ENCODE results near the gene ASB7. TPM values are rescaled to one million over a fixed set of nuclear protein-coding genes. Genes with fewer than 3 reads are reported as not detected.
A peak's percentile ranks its signal among the peaks of the same experiment; 100 is the strongest.

ASB7 gene
- total and polyA plus RNA-seq, 2 donors (not counting 1 experiment from before 2014, with no cell fraction given), result 12.1 to 19.8 TPM

DNA sequence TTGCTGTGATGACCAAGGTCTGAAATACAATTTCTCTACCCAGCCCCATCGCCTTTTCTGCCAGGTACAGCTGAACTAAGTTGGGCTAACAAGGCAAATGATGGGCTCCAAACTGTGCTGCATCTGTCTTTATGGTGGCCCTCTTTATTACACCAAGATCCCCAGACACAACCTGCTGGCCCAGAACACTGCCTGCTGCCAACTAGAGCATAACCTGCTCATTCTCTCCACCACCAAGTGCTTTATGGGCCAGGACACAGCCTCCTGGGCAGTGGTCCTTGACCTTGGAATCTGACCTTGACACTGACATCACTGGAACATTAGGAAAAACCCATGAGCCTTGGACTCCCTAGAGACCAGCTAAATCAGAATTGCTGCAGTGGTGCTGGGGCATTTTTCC is 3.7 kb upstream of the ASB7 start:
- Histone ChIP-seq H3K4me3 (replicated peaks in 1 of 4; ENCODE audit: control extremely low read depth in 1 of 4, insufficient read depth in 1 of 4, low read depth in 3 of 4, low read length in 4 of 4) (no peak overlapping the region), H4K20me1 (ENCODE audit: control insufficient read depth, extremely low read depth, insufficient read depth, low read length) (no peaks in the 10 kb centered on the region), H2AFZ (ENCODE audit: low read length) (no peak overlapping the region), H3K27me3 (ENCODE audit: control insufficient read depth, insufficient read depth, low read length) (no peaks in the 10 kb centered on the region), H3K4me1 (ENCODE audit: control insufficient read depth, extremely low read depth, insufficient read depth, low read length) (peaks cover 1% of the 10 kb centered on the region), H3K9me3 (ENCODE audit: control insufficient read depth, insufficient read depth, low read depth, low read length) (no peaks in the 10 kb centered on the region), H3K79me2 (ENCODE audit: control insufficient read depth, insufficient read depth, low read length) (peaks cover 48% of the 10 kb centered on the region), H3K36me3 (ENCODE audit: control insufficient read depth, insufficient read depth, low read length) (no peaks in the 10 kb centered on the region), H3K9ac (ENCODE audit: insufficient read depth, low read length) (no peak overlapping the region), H3K27ac (ENCODE audit: insufficient read depth, low read length) (no peak overlapping the region), H3K4me2 (ENCODE audit: extremely low read depth, insufficient read depth, low read length) (no peak overlapping the region)
- no peak for DNase-seq (ENCODE audit: low read depth in 2 of 2)
- no peak for TF ChIP-seq EZH2 (IDR thresholded peaks at IDR 0.05; ENCODE audit: low read length, missing control alignments)
- TF ChIP-seq, protein P1, sequence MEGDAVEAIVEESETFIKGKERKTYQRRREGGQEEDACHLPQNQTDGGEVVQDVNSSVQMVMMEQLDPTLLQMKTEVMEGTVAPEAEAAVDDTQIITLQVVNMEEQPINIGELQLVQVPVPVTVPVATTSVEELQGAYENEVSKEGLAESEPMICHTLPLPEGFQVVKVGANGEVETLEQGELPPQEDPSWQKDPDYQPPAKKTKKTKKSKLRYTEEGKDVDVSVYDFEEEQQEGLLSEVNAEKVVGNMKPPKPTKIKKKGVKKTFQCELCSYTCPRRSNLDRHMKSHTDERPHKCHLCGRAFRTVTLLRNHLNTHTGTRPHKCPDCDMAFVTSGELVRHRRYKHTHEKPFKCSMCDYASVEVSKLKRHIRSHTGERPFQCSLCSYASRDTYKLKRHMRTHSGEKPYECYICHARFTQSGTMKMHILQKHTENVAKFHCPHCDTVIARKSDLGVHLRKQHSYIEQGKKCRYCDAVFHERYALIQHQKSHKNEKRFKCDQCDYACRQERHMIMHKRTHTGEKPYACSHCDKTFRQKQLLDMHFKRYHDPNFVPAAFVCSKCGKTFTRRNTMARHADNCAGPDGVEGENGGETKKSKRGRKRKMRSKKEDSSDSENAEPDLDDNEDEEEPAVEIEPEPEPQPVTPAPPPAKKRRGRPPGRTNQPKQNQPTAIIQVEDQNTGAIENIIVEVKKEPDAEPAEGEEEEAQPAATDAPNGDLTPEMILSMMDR (conservative IDR thresholded peaks at IDR 0.05 in 1 of 2, IDR thresholded peaks at IDR 0.05 in 1 of 2; ENCODE audit: low read depth in 1 of 2, low read length in 2 of 2), result no peak

DNA sequence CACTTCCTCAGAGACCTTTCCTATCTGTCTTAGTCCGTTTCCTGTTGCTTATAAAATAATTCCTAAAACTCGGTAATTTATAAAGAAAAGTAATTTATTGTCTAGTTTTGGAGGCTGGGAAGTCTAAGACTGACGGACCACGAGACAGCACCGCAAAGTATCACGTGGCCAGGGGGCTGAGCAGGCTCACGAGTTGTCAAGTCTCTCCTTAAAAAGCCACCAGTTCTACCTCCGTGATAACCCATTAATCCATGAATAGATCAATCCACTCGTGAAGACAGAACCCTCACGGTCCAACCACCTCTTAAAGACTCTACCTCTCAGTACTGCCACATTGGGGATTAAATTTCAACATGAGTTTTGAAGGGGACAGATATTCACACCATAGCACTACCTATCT is 1.2 kb upstream of the ASB7 start:
- H3K79me2 ChIP-seq (ENCODE audit: control insufficient read depth, insufficient read depth, low read length), result peaks cover 54% of the 10 kb centered on the region
- peak overlapping the region; percentile 61 for H3K4me2 ChIP-seq (ENCODE audit: extremely low read depth, insufficient read depth, low read length)
- peaks cover 3% of the 10 kb centered on the region for H3K4me1 ChIP-seq (ENCODE audit: control insufficient read depth, extremely low read depth, insufficient read depth, low read length)
- DNase-seq (ENCODE audit: low read depth in 2 of 2), result peak in 1 of 2 donors; percentile 19
- peak overlapping the region; percentile 76 to 98 (median 94) for H3K4me3 ChIP-seq (replicated peaks in 1 of 4; ENCODE audit: control extremely low read depth in 1 of 4, insufficient read depth in 1 of 4, low read depth in 3 of 4, low read length in 4 of 4)
- H2AFZ ChIP-seq (ENCODE audit: low read length), result peak overlapping the region; percentile 27
- peak overlapping the region; percentile 75 for H3K9ac ChIP-seq (ENCODE audit: insufficient read depth, low read length)
- no peaks in the 10 kb centered on the region for H4K20me1 ChIP-seq (ENCODE audit: control insufficient read depth, extremely low read depth, insufficient read depth, low read length)
- no peaks in the 10 kb centered on the region for H3K36me3 ChIP-seq (ENCODE audit: control insufficient read depth, insufficient read depth, low read length)
- TF ChIP-seq EZH2 (IDR thresholded peaks at IDR 0.05; ENCODE audit: low read length, missing control alignments), result no peak
- TF ChIP-seq, protein P1 (conservative IDR thresholded peaks at IDR 0.05 in 1 of 2, IDR thresholded peaks at IDR 0.05 in 1 of 2; ENCODE audit: low read depth in 1 of 2, low read length in 2 of 2), result no peak
- H3K27ac ChIP-seq (ENCODE audit: insufficient read depth, low read length), result peak overlapping the region; percentile 77
- H3K27me3 ChIP-seq (ENCODE audit: control insufficient read depth, insufficient read depth, low read length), result no peaks in the 10 kb centered on the region
- H3K9me3 ChIP-seq (ENCODE audit: control insufficient read depth, insufficient read depth, low read depth, low read length), result no peaks in the 10 kb centered on the region

DNA sequence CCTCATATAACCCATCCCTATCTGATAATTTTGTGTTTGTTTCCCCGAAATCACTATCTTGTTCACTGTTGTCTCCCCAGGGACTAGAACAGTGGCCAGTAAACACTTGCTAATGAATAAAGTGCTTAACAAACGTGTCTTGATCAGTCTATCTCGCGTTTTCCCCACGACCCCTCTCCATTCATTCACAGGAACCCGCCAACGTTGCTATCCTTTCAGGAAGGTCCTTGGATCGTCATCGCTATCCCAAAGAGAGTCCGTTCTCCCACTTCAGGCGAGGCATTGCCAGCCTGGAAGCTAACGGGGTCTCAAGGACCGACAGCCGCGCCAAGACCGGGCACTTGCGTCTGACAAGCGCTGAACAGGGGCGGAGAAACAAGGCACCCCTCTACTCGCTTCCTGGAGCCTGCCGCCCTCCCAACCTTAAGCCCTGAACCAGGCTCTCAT is 749 bp upstream of the ASB7 start:
- TF ChIP-seq EZH2 (IDR thresholded peaks at IDR 0.05; ENCODE audit: low read length, missing control alignments), result no peak
- TF ChIP-seq, protein P1 (conservative IDR thresholded peaks at IDR 0.05 in 1 of 2, IDR thresholded peaks at IDR 0.05 in 1 of 2; ENCODE audit: low read depth in 1 of 2, low read length in 2 of 2), result no peak
- Histone ChIP-seq H3K9me3 (ENCODE audit: control insufficient read depth, insufficient read depth, low read depth, low read length) (no peaks in the 10 kb centered on the region), H3K4me1 (ENCODE audit: control insufficient read depth, extremely low read depth, insufficient read depth, low read length) (peaks cover 3% of the 10 kb centered on the region), H3K4me2 (ENCODE audit: extremely low read depth, insufficient read depth, low read length) (peak overlapping the region; percentile 61), H2AFZ (ENCODE audit: low read length) (peak overlapping the region; percentile 92), H3K4me3 (replicated peaks in 1 of 4; ENCODE audit: control extremely low read depth in 1 of 4, insufficient read depth in 1 of 4, low read depth in 3 of 4, low read length in 4 of 4) (peak overlapping the region; percentile 76 to 98 (median 94)), H3K79me2 (ENCODE audit: control insufficient read depth, insufficient read depth, low read length) (peaks cover 54% of the 10 kb centered on the region), H4K20me1 (ENCODE audit: control insufficient read depth, extremely low read depth, insufficient read depth, low read length) (no peaks in the 10 kb centered on the region), H3K27me3 (ENCODE audit: control insufficient read depth, insufficient read depth, low read length) (no peaks in the 10 kb centered on the region), H3K27ac (ENCODE audit: insufficient read depth, low read length) (peak overlapping the region; percentile 77), H3K36me3 (ENCODE audit: control insufficient read depth, insufficient read depth, low read length) (no peaks in the 10 kb centered on the region), H3K9ac (ENCODE audit: insufficient read depth, low read length) (peak overlapping the region; percentile 75)
- no peak for DNase-seq (ENCODE audit: low read depth in 2 of 2)
